ENCODE measurements around the gene EFNB2. TPM values are rescaled to one million over a fixed set of nuclear protein-coding genes. Genes with fewer than 3 reads are reported as not detected.

EFNB2 gene
- total and polyA plus RNA-seq, 4 donors: 2.6 to 6.1 (median 3.4) TPM

DNA sequence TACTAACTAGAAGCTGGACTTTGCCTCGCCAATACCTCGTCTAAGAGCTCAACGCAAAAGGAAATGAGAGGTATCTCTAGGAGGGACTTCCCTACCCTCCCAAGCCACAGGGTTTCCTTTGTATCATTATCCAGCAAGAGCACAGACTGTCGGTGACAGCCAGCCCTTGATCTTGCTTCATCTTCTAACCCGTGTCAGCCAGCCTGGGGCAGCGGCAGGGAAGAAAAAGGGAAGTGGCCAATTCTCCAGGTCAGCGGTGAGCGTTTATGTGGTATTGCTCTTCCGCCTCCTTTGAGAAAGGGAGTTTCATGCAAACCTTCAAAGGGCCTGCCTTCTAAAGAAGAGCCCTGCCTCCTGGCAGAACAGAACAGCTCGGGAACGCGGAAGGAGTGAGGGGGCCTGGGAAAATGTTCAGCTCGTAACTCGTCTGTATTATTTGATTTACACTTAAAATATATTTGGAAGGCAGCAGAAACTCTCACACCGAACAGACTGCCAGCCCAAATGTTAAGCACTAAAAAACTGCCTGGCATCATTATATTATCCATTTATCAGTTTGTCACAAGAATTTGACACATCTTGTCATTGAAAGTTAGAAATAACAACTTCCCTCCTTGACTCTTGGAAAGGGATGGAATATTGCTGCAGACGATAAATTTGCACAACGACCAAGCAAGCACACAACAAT lies 41.8 kb downstream of the EFNB2 start:
- no peak for DNase-seq (ENCODE audit: low spot score)
- no peak overlapping the region for H3K27ac ChIP-seq (ENCODE audit: low read depth in 1 of 2, low read length in 2 of 2)
- WGBS: 70% methylated on average over 17 of the region's 17 CpGs
- H3K9ac ChIP-seq (ENCODE audit: low read depth in 1 of 2, low read length in 2 of 2): no peak overlapping the region
- no peaks in the 10 kb centered on the region for H3K36me3 ChIP-seq (ENCODE audit: control insufficient read depth in 4 of 4, insufficient read depth in 3 of 4, low read depth in 1 of 4, low read length in 3 of 4)
- H3K27me3 ChIP-seq (ENCODE audit: control insufficient read depth in 4 of 4, insufficient read depth in 4 of 4, low read length in 3 of 4): peaks cover 0 to 4% (median 0%) of the 10 kb centered on the region in 4 donors
- TF ChIP-seq FOXA1 (IDR thresholded peaks at IDR 0.05): no peak
- TF ChIP-seq NR2F2 (IDR thresholded peaks at IDR 0.05): no peak
- no peak for TF ChIP-seq EGR1 (IDR thresholded peaks at IDR 0.05; ENCODE audit: low read depth in 2 of 2)
- TF ChIP-seq, protein P1, sequence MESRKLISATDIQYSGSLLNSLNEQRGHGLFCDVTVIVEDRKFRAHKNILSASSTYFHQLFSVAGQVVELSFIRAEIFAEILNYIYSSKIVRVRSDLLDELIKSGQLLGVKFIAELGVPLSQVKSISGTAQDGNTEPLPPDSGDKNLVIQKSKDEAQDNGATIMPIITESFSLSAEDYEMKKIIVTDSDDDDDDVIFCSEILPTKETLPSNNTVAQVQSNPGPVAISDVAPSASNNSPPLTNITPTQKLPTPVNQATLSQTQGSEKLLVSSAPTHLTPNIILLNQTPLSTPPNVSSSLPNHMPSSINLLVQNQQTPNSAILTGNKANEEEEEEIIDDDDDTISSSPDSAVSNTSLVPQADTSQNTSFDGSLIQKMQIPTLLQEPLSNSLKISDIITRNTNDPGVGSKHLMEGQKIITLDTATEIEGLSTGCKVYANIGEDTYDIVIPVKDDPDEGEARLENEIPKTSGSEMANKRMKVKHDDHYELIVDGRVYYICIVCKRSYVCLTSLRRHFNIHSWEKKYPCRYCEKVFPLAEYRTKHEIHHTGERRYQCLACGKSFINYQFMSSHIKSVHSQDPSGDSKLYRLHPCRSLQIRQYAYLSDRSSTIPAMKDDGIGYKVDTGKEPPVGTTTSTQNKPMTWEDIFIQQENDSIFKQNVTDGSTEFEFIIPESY (IDR thresholded peaks at IDR 0.05): no peak
- no peak for TF ChIP-seq RAD21 (IDR thresholded peaks at IDR 0.05)
- TF ChIP-seq GABPA (IDR thresholded peaks at IDR 0.05 in 1 of 2, conservative IDR thresholded peaks at IDR 0.05 in 1 of 2): no peak
- TF ChIP-seq HNF4A (conservative IDR thresholded peaks at IDR 0.05): no peak
- TF ChIP-seq, protein P2, sequence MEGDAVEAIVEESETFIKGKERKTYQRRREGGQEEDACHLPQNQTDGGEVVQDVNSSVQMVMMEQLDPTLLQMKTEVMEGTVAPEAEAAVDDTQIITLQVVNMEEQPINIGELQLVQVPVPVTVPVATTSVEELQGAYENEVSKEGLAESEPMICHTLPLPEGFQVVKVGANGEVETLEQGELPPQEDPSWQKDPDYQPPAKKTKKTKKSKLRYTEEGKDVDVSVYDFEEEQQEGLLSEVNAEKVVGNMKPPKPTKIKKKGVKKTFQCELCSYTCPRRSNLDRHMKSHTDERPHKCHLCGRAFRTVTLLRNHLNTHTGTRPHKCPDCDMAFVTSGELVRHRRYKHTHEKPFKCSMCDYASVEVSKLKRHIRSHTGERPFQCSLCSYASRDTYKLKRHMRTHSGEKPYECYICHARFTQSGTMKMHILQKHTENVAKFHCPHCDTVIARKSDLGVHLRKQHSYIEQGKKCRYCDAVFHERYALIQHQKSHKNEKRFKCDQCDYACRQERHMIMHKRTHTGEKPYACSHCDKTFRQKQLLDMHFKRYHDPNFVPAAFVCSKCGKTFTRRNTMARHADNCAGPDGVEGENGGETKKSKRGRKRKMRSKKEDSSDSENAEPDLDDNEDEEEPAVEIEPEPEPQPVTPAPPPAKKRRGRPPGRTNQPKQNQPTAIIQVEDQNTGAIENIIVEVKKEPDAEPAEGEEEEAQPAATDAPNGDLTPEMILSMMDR (IDR thresholded peaks at IDR 0.05; ENCODE audit: low read depth, low read length, missing input control): no peak
- TF ChIP-seq, protein P3, sequence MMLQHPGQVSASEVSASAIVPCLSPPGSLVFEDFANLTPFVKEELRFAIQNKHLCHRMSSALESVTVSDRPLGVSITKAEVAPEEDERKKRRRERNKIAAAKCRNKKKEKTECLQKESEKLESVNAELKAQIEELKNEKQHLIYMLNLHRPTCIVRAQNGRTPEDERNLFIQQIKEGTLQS (IDR thresholded peaks at IDR 0.05): no peak
- TF ChIP-seq, protein P4, sequence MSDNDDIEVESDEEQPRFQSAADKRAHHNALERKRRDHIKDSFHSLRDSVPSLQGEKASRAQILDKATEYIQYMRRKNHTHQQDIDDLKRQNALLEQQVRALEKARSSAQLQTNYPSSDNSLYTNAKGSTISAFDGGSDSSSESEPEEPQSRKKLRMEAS (IDR thresholded peaks at IDR 0.05): no peak
- TF ChIP-seq TAF1 (conservative IDR thresholded peaks at IDR 0.05): no peak
- TF ChIP-seq RXRA (IDR thresholded peaks at IDR 0.05): no peak
- TF ChIP-seq JUND (IDR thresholded peaks at IDR 0.05): no peak
- TF ChIP-seq SP1 (IDR thresholded peaks at IDR 0.05): no peak
- TF ChIP-seq YY1 (IDR thresholded peaks at IDR 0.05): no peak
- TF ChIP-seq HNF4G (IDR thresholded peaks at IDR 0.05): no peak
- TF ChIP-seq, protein P5, sequence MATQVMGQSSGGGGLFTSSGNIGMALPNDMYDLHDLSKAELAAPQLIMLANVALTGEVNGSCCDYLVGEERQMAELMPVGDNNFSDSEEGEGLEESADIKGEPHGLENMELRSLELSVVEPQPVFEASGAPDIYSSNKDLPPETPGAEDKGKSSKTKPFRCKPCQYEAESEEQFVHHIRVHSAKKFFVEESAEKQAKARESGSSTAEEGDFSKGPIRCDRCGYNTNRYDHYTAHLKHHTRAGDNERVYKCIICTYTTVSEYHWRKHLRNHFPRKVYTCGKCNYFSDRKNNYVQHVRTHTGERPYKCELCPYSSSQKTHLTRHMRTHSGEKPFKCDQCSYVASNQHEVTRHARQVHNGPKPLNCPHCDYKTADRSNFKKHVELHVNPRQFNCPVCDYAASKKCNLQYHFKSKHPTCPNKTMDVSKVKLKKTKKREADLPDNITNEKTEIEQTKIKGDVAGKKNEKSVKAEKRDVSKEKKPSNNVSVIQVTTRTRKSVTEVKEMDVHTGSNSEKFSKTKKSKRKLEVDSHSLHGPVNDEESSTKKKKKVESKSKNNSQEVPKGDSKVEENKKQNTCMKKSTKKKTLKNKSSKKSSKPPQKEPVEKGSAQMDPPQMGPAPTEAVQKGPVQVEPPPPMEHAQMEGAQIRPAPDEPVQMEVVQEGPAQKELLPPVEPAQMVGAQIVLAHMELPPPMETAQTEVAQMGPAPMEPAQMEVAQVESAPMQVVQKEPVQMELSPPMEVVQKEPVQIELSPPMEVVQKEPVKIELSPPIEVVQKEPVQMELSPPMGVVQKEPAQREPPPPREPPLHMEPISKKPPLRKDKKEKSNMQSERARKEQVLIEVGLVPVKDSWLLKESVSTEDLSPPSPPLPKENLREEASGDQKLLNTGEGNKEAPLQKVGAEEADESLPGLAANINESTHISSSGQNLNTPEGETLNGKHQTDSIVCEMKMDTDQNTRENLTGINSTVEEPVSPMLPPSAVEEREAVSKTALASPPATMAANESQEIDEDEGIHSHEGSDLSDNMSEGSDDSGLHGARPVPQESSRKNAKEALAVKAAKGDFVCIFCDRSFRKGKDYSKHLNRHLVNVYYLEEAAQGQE (IDR thresholded peaks at IDR 0.05): no peak
- H3K4me1 ChIP-seq (ENCODE audit: control insufficient read depth in 4 of 4, insufficient read depth in 4 of 4, low read length in 3 of 4): peaks cover 0 to 1% (median 0%) of the 10 kb centered on the region in 4 donors
- no peak overlapping the region for H3K4me3 ChIP-seq (ENCODE audit: low read depth in 1 of 3, low read length in 3 of 3)
- no peaks in the 10 kb centered on the region for H3K9me3 ChIP-seq (ENCODE audit: control insufficient read depth in 4 of 4, low read length in 3 of 4)

All from liver (tissue), 9 donors.